Breast epithelium (tissue), 4 donors: ENCODE data around the gene FAM9A. TPM values are rescaled to one million over a fixed set of nuclear protein-coding genes. Genes with fewer than 3 reads are reported as not detected.
A peak's percentile ranks its signal among the peaks of the same experiment; 100 is the strongest.

Source experiments
- DNase-seq, 2 donors: peaks; one replicate each; pipeline ENCODE4 v3.0.0-alpha.2; 2019; ENCODE audit warnings: low spot score in 2 of 2
- H3K27ac ChIP-seq, 2 donors: fragments of 200-600 bp; sonication (generic) in 1 of 2; one replicate each; pipeline ENCODE4 v1.5.1; 2016 to 2019; ENCODE audit warnings: mild to moderate bottlenecking in 1 of 2
- H3K27me3 ChIP-seq, 2 donors: fragments of 200-600 bp; sonication (generic) in 1 of 2; one replicate each; pipeline versions ENCODE4 v1.5.1 to v1.6.0; 2017 to 2019; ENCODE audit warnings: control low read depth in 1 of 2, mild to moderate bottlenecking in 1 of 2
- H3K36me3 ChIP-seq: fragments of 200-600 bp; one replicate; pipeline ENCODE4 v1.5.1; 2019
- H3K4me1 ChIP-seq, 2 donors: fragments of 200-600 bp; sonication (generic); one replicate each; pipeline ENCODE4 v1.5.1; 2016 to 2019; ENCODE audit warnings: control low read depth in 1 of 2
- H3K4me3 ChIP-seq, 3 donors: fragments of 200-600 bp; sonication (generic); 1 replicate in 2 of 3; 2 replicates in 1 of 3; pipeline ENCODE4 v1.5.1; 2016 to 2019; ENCODE audit warnings: mild to moderate bottlenecking in 3 of 3, moderate library complexity in 2 of 3
- H3K9me3 ChIP-seq, 2 donors: fragments of 200-600 bp; sonication (generic) in 1 of 2; one replicate each; pipeline ENCODE4 v1.5.1; 2016 to 2019; ENCODE audit warnings: control low read depth in 1 of 2
- POLR2A ChIP-seq: fragments of 450-650 bp; IDR thresholded peaks from one replicate; pipeline ENCODE4 v1.6.1; 2016; ENCODE audit warnings: antibody characterized with exemption, mild to moderate bottlenecking, moderate library complexity
- POLR2AphosphoS5 ChIP-seq, 3 donors: sonication (generic); formaldehyde crosslinking; IDR thresholded peaks; one replicate each; pipeline ENCODE4 v1.6.1; 2017; ENCODE audit warnings: antibody characterized with exemption in 3 of 3
- intact Hi-C: fragments of 100-400 bp; cut with DNase I; formaldehyde crosslinking; loops from one replicate; pipeline ENCODE4 v1.15.1; 2023; ENCODE audit warnings: low total_unique reads
- total RNA-seq, 3 donors: library from RNA; depleted of rRNA; stranded (reverse); fragments of >200 nt; gene quantifications; one replicate each; pipeline ENCODE4 v1.1.0, GENCODE V29; 2016
- TF ChIP-seq, protein P1 (sequence below), 3 donors: fragments of 450-650 bp; IDR thresholded peaks; one replicate each; pipeline ENCODE4 v1.5.1; 2016 to 2017; ENCODE audit warnings: antibody characterized with exemption in 3 of 3, mild to moderate bottlenecking in 3 of 3, moderate library complexity in 3 of 3

The FAM9A gene
- total RNA-seq, 3 donors from 2014 or later: not detected

DNA sequence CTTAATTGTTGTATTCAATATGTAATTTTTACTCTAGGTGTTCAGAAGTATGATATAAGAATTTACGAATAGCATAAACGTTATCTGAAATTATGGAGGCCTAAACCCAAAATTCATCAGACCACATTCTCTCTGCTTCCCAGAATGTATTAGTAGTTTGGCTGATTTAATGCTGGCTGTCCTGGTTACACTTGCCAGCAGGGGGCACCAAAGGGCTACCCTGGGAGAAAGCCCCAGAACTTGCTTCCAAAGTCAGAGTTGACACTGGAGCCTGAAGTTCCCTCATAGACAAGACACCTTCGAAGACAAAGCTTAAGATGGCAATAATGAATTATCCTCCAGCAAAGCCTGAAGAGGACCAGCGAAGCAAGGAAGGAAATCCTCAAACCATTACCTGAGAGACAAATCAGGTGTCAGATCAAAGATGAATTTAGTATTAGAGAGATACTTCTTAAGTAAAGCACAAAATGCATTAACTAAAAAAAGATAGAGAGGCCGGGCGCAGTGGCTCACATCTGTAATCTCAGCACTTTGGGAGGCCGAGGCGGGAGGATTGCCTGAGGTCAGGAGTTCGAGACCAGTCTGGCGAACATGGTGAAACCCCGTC, 58.0 kb downstream of the FAM9A start:
- intact Hi-C loops: loop anchor here (10.0 kb wide), 1 partner anchor 972 kb away; no protein-coding TSS in a partner anchor
- Histone ChIP-seq H3K9me3 (no peaks in the 10 kb centered on the region), H3K36me3 (no peaks in the 10 kb centered on the region), H3K27ac (no peak overlapping the region), H3K4me1 (no peaks in the 10 kb centered on the region), H3K4me3 (no peak overlapping the region), H3K27me3 (peaks cover 0 to 13% of the 10 kb centered on the region in 2 donors)
- DNase-seq: no peak
- TF ChIP-seq, protein P1, sequence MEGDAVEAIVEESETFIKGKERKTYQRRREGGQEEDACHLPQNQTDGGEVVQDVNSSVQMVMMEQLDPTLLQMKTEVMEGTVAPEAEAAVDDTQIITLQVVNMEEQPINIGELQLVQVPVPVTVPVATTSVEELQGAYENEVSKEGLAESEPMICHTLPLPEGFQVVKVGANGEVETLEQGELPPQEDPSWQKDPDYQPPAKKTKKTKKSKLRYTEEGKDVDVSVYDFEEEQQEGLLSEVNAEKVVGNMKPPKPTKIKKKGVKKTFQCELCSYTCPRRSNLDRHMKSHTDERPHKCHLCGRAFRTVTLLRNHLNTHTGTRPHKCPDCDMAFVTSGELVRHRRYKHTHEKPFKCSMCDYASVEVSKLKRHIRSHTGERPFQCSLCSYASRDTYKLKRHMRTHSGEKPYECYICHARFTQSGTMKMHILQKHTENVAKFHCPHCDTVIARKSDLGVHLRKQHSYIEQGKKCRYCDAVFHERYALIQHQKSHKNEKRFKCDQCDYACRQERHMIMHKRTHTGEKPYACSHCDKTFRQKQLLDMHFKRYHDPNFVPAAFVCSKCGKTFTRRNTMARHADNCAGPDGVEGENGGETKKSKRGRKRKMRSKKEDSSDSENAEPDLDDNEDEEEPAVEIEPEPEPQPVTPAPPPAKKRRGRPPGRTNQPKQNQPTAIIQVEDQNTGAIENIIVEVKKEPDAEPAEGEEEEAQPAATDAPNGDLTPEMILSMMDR (IDR thresholded peaks at IDR 0.05): peak; percentile 30 to 44 (median 43)
- TF ChIP-seq POLR2AphosphoS5 (IDR thresholded peaks at IDR 0.05): no peak

DNA sequence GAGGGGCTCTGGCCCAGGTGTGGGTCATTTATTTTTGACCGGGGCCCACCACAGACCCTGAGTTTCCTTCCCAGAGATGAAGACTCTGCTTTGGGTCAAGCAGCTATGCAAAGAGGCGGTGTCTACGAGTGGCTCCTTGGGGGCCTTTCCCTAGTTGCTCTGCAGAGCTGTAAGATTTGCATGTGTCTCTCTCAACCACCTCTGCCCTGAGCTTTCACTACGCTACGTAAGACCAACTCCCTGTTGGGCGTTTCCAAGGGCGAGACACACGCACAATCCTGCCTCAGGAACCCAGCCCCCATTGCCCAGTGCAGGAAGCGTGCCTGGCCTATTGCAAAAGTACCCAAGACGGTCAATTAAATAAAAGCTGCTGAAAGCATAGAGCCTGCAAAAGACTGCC, 59.2 kb downstream of the FAM9A start:
- TF ChIP-seq POLR2AphosphoS5 (IDR thresholded peaks at IDR 0.05) (no peak), POLR2A (no peak)
- TF ChIP-seq, protein P1 (IDR thresholded peaks at IDR 0.05): no peak
- no peak overlapping the region for H3K27ac ChIP-seq
- intact Hi-C loops: loop anchor here (10.0 kb wide), 1 partner anchor 973 kb away; no protein-coding TSS in a partner anchor
- H3K36me3 ChIP-seq: no peaks in the 10 kb centered on the region
- no peak overlapping the region for H3K4me3 ChIP-seq
- H3K4me1 ChIP-seq: no peaks in the 10 kb centered on the region
- no peaks in the 10 kb centered on the region for H3K9me3 ChIP-seq
- no peak for DNase-seq
- peaks cover 0 to 13% of the 10 kb centered on the region in 2 donors for H3K27me3 ChIP-seq

Other genes starting within 250 kb of the FAM9A start
- gene ANOS1, start 69.2 kb downstream of the FAM9A start, total RNA-seq: 10 to 100 TPM in 1 of 3 donors, 1 to 10 TPM in 2; 4.9 to 10.6 (median 9.7) TPM
- gene FAM9B, start 232.7 kb upstream of the FAM9A start, total RNA-seq: not detected